ENCODE results near the gene ACO1.

ACO1 gene

GRCh38 chr9:32430720-32431119 is 46.3 kb downstream of the ACO1 start:
- Histone ChIP-seq H3K79me2 (ENCODE audit: insufficient read depth, low read length) (no peaks in the 10 kb centered on the region), H3F3A (ENCODE audit: low read depth) (no peaks in the 10 kb centered on the region; the same call in 1 of the 2 replicates), H2AFZ (ENCODE audit: low read length) (no peak overlapping the region), H3K4me2 (ENCODE audit: low read depth, low read length, poor library complexity, severe bottlenecking) (no peak overlapping the region), H4K20me1 (ENCODE audit: insufficient read depth, low read length, poor library complexity, severe bottlenecking) (no peaks in the 10 kb centered on the region), H3K4me1 (ENCODE audit: insufficient read depth, low read length, poor library complexity, severe bottlenecking) (peaks cover 21% of the 10 kb centered on the region), H3K9ac (ENCODE audit: low read depth, low read length, poor library complexity, severe bottlenecking) (no peak overlapping the region), H3K9me3 (ENCODE audit: insufficient read depth, low read depth, low read length) (no peaks in the 10 kb centered on the region), H3K9me2 (replicated peaks; ENCODE audit: low read depth, low read length) (no peaks in the 10 kb centered on the region), H3K27me3 (ENCODE audit: insufficient read depth, low read length, poor library complexity, severe bottlenecking) (no peaks in the 10 kb centered on the region), H3K4me3 (ENCODE audit: low read length, poor library complexity, severe bottlenecking) (no peak overlapping the region), H3K36me3 (ENCODE audit: insufficient read depth, low read length) (peaks cover 26% of the 10 kb centered on the region; the same call in 1 of the 2 replicates)
- no peak for TF ChIP-seq CTCF (conservative IDR thresholded peaks at IDR 0.05; ENCODE audit: low read length)
- TF ChIP-seq EZH2phosphoT487 (IDR thresholded peaks at IDR 0.05; ENCODE audit: borderline replicate concordance): no peak

GRCh38 chr9:32431196-32431595 is 46.8 kb downstream of the ACO1 start:
- Histone ChIP-seq H3K4me1 (ENCODE audit: insufficient read depth, low read length, poor library complexity, severe bottlenecking) (peaks cover 19% of the 10 kb centered on the region), H3K9me2 (replicated peaks; ENCODE audit: low read depth, low read length) (no peaks in the 10 kb centered on the region), H3K9ac (ENCODE audit: low read depth, low read length, poor library complexity, severe bottlenecking) (no peak overlapping the region), H2AFZ (ENCODE audit: low read length) (no peak overlapping the region), H3K79me2 (ENCODE audit: insufficient read depth, low read length) (no peaks in the 10 kb centered on the region), H3F3A (ENCODE audit: low read depth) (no peaks in the 10 kb centered on the region; the same call in 1 of the 2 replicates), H3K9me3 (ENCODE audit: insufficient read depth, low read depth, low read length) (no peaks in the 10 kb centered on the region), H3K4me2 (ENCODE audit: low read depth, low read length, poor library complexity, severe bottlenecking) (no peak overlapping the region), H4K20me1 (ENCODE audit: insufficient read depth, low read length, poor library complexity, severe bottlenecking) (no peaks in the 10 kb centered on the region), H3K27me3 (ENCODE audit: insufficient read depth, low read length, poor library complexity, severe bottlenecking) (no peaks in the 10 kb centered on the region), H3K4me3 (ENCODE audit: low read length, poor library complexity, severe bottlenecking) (no peak overlapping the region), H3K36me3 (ENCODE audit: insufficient read depth, low read length) (peaks cover 28% of the 10 kb centered on the region; the same call in 1 of the 2 replicates)
- TF ChIP-seq CTCF (conservative IDR thresholded peaks at IDR 0.05; ENCODE audit: low read length): no peak
- TF ChIP-seq EZH2phosphoT487 (IDR thresholded peaks at IDR 0.05; ENCODE audit: borderline replicate concordance): no peak

GRCh38 chr9:32431940-32432555 is 47.6 kb downstream of the ACO1 start:
- Histone ChIP-seq H3K9me2 (replicated peaks; ENCODE audit: low read depth, low read length) (no peaks in the 10 kb centered on the region), H4K20me1 (ENCODE audit: insufficient read depth, low read length, poor library complexity, severe bottlenecking) (no peaks in the 10 kb centered on the region), H3K9ac (ENCODE audit: low read depth, low read length, poor library complexity, severe bottlenecking) (no peak overlapping the region), H3K9me3 (ENCODE audit: insufficient read depth, low read depth, low read length) (no peaks in the 10 kb centered on the region), H3F3A (ENCODE audit: low read depth) (no peaks in the 10 kb centered on the region; the same call in 1 of the 2 replicates), H3K79me2 (ENCODE audit: insufficient read depth, low read length) (no peaks in the 10 kb centered on the region), H3K36me3 (ENCODE audit: insufficient read depth, low read length) (peaks cover 36% of the 10 kb centered on the region; the same call in 1 of the 2 replicates), H3K4me1 (ENCODE audit: insufficient read depth, low read length, poor library complexity, severe bottlenecking) (peaks cover 10% of the 10 kb centered on the region), H3K27me3 (ENCODE audit: insufficient read depth, low read length, poor library complexity, severe bottlenecking) (no peaks in the 10 kb centered on the region), H3K4me2 (ENCODE audit: low read depth, low read length, poor library complexity, severe bottlenecking) (no peak overlapping the region), H2AFZ (ENCODE audit: low read length) (no peak overlapping the region), H3K4me3 (ENCODE audit: low read length, poor library complexity, severe bottlenecking) (no peak overlapping the region)
- TF ChIP-seq CTCF (conservative IDR thresholded peaks at IDR 0.05; ENCODE audit: low read length) (peak; percentile 74), EZH2phosphoT487 (IDR thresholded peaks at IDR 0.05; ENCODE audit: borderline replicate concordance) (no peak)

Measured in Loucy (cell line).